Measurements from ENCODE around the gene HOXA6.

- TF ChIP-seq CTCF (IDR thresholded peaks at IDR 0.05) (no peak), POLR2A (IDR thresholded peaks at IDR 0.05) (no peak), POLR2AphosphoS5 (IDR thresholded peaks at IDR 0.05) (no peak)
Observed at GRCh38 chr7:27181795-27182275, 34.3 kb upstream of the HOXA6 start.
